ENCODE data around the gene CYP4X1.

- TF ChIP-seq EZH2phosphoT487 (IDR thresholded peaks at IDR 0.05; ENCODE audit: borderline replicate concordance, low read length): no peak
- TF ChIP-seq, protein P1, sequence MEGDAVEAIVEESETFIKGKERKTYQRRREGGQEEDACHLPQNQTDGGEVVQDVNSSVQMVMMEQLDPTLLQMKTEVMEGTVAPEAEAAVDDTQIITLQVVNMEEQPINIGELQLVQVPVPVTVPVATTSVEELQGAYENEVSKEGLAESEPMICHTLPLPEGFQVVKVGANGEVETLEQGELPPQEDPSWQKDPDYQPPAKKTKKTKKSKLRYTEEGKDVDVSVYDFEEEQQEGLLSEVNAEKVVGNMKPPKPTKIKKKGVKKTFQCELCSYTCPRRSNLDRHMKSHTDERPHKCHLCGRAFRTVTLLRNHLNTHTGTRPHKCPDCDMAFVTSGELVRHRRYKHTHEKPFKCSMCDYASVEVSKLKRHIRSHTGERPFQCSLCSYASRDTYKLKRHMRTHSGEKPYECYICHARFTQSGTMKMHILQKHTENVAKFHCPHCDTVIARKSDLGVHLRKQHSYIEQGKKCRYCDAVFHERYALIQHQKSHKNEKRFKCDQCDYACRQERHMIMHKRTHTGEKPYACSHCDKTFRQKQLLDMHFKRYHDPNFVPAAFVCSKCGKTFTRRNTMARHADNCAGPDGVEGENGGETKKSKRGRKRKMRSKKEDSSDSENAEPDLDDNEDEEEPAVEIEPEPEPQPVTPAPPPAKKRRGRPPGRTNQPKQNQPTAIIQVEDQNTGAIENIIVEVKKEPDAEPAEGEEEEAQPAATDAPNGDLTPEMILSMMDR (IDR thresholded peaks at IDR 0.05; ENCODE audit: low read depth, low read length, poor library complexity, severe bottlenecking): no peak
Observed at GRCh38 chr1:47023268-47024140, at the start of gene CYP4X1.

Data from DOHH2 (cell line).